ENCODE results near the gene APCDD1L.
"Not testable (repeated sequence)": the region's sequence is repeated elsewhere in the genome, so short reads cannot be mapped to it uniquely, and the experiment has no call there.

The APCDD1L gene

GRCh38 chr20:58514321-58515232, 622 bp downstream of the APCDD1L start:
- no peak for DNase-seq (ENCODE audit: low spot score)

- DNase-seq (ENCODE audit: low spot score): no peak
These were observed 1.5 kb downstream of the APCDD1L start for GRCh38 chr20:58513580-58514285.

- no peak for DNase-seq (ENCODE audit: low spot score)
These were observed 2.2 kb downstream of the APCDD1L start for GRCh38 chr20:58512808-58513552.

- no peak for DNase-seq (ENCODE audit: low spot score)
These were observed 3.3 kb downstream of the APCDD1L start for GRCh38 chr20:58511861-58512260.

GRCh38 chr20:58511364-58511763, 3.8 kb downstream of the APCDD1L start:
- no peak for DNase-seq (ENCODE audit: low spot score)

GRCh38 chr20:58510921-58511320, 4.3 kb downstream of the APCDD1L start:
- no peak for DNase-seq (ENCODE audit: low spot score)

GRCh38 chr20:58508762-58509395, 6.3 kb downstream of the APCDD1L start:
- DNase-seq (ENCODE audit: low spot score): no peak

GRCh38 chr20:58506999-58507398, 8.2 kb downstream of the APCDD1L start:
- not testable (repeated sequence) for DNase-seq (ENCODE audit: low spot score)

- DNase-seq (ENCODE audit: low spot score): no peak
These were observed 10.6 kb downstream of the APCDD1L start for GRCh38 chr20:58504566-58504965.

- no peak for DNase-seq (ENCODE audit: low spot score)
These were observed 11.5 kb downstream of the APCDD1L start for GRCh38 chr20:58503668-58504067.

GRCh38 chr20:58500256-58500655, 14.9 kb downstream of the APCDD1L start:
- no peak for DNase-seq (ENCODE audit: low spot score)

- no peak for DNase-seq (ENCODE audit: low spot score)
These were observed 16.6 kb downstream of the APCDD1L start for GRCh38 chr20:58498470-58499068.

- no peak for DNase-seq (ENCODE audit: low spot score)
These were observed 17.3 kb downstream of the APCDD1L start for GRCh38 chr20:58497724-58498469.

GRCh38 chr20:58497076-58497641, 18.0 kb downstream of the APCDD1L start:
- no peak for DNase-seq (ENCODE audit: low spot score)

GRCh38 chr20:58496429-58496769, 18.8 kb downstream of the APCDD1L start:
- no peak for DNase-seq (ENCODE audit: low spot score)

- no peak for DNase-seq (ENCODE audit: low spot score)
These were observed 19.4 kb downstream of the APCDD1L start for GRCh38 chr20:58495623-58496428.

- no peak for DNase-seq (ENCODE audit: low spot score)
These were observed 20.1 kb downstream of the APCDD1L start for GRCh38 chr20:58494923-58495622.

GRCh38 chr20:58492795-58493524, 22.2 kb downstream of the APCDD1L start:
- no peak for DNase-seq (ENCODE audit: low spot score)

All from NAMALWA (cell line).